AG20443 (cell line): Measurements from ENCODE around the gene WDR13.
"Not testable (repeated sequence)": the region's sequence is repeated elsewhere in the genome, so short reads cannot be mapped to it uniquely, and the experiment has no call there.

Source experiments
- DNase-seq: peaks from one replicate; pipeline ENCODE4 v3.0.0; 2012; ENCODE audit warnings: low spot score, mixed read lengths

Gene WDR13

GRCh38 chrX:48595929-48596328, 1.4 kb upstream of the WDR13 start:
- no peak for DNase-seq

DNA sequence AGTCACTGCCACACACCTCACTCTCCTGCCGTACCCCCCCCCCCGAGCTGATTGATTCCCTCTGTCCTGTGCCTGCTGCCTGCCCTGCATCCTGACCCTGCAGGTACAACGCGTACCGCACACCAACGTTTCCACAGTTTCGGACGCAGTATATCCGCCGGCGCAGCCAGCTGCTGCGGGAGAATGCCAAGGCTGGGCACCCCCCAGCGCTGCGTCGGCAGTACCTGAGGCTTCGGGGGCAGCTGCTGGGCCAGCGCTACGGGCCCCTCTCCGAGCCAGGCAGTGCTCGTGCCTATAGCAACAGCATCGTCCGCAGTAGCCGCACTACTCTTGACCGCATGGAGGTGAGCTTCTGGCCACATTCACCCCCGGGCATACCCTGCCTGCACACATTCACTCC, 1.3 kb downstream of the WDR13 start:
- DNase-seq, result no peak

GRCh38 chrX:48599341-48599740, 2.0 kb downstream of the WDR13 start:
- DNase-seq, result no peak

DNA sequence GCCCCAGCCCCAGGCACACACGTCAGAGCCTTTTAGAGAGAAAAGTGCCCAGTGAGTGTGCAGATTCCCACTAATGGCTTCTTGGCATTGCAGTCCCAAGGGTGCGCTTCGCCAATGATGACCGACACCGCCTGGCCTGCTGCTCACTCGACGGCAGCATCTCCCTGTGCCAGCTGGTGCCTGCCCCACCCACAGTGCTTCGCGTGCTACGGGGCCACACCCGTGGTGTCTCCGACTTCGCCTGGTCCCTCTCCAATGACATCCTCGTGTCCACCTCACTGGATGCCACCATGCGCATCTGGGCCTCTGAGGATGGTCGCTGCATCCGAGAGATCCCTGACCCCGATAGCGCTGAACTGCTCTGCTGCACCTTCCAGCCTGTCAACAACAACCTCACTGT, 2.9 kb downstream of the WDR13 start:
- no peak for DNase-seq

DNA sequence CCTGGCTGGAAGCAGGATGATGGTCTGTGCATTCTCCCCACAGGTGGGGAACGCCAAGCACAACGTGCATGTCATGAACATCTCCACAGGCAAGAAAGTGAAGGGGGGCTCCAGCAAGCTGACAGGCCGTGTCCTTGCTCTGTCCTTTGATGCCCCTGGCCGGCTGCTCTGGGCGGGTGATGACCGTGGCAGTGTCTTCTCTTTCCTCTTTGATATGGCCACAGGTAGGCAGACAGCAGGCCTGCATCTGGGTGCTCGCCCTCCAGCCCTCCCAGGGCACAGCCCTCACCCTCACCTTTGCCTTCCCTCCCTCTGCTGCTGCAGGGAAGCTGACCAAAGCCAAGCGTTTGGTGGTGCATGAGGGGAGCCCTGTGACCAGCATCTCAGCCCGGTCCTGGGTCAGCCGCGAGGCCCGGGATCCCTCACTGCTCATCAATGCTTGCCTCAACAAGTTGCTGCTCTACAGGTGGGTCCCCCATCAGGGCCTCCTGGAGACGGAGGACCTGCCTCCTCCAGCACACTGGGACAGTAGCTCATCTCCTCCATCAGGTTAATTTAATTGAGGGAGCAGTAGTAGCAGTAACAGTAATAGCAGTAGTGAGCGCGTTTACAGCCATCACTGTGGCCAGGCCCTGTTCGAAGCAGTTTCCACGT, 4.6 kb downstream of the WDR13 start:
- no peak for DNase-seq

DNA sequence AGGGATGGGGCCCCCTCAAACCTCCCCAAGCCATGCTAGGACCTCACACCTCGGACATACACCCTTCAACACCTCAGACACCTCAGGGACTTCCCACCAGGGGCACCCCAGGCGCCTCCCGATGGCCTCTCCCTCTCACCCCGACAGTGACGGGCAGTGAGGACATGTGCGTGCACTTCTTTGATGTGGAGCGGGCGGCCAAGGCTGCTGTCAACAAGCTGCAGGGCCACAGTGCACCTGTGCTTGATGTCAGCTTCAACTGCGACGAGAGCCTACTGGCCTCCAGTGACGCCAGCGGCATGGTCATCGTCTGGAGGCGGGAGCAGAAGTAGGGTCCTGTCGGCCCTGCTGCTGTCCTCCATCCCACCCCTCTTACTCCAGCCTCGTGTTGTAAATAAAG, 7.4 kb downstream of the WDR13 start:
- DNase-seq, result no peak

DNA sequence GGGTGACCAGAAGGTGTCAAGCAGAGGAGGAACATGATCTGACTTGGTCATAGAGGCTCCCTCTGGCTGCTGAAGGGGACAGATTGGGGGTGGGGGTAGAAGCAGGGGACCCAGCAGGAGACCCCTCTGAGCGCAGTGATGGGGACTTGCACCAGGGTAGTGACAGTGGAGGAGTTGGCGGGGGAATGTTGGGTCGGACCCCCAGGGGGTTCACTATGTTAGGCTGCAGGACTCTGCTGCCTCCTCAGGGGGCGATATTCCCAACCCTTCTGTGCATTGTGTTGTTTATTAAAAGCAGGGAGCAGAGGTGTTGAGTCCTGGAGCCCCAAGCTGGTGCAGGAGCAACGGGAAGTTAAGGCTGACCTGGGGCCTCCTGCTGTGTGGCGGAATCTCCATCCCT, 8.8 kb downstream of the WDR13 start:
- DNase-seq, result no peak

DNA sequence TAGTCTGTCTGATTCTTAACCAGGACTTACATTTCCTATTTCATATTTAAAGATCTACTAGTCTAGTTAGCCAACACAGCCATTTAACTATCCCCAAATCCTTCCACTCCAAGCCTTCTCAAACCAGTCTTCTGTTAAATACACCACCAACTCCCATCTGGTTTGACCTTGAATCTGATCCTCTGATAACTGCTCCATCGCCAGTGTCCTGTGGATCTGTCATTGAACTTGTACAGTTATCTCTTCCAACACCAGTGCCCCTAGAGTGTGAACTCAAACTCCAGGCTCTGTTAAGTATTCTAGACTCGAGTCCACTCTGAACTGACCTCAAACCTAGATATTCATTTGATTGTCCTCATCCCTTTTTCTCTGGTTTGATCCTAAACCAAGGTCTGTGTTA, 14.4 kb downstream of the WDR13 start:
- DNase-seq, result no peak

- peak; percentile 24 for DNase-seq
Measured at GRCh38 chrX:48613502-48614160, 16.3 kb downstream of the WDR13 start.

GRCh38 chrX:48616576-48616975, 19.3 kb downstream of the WDR13 start:
- no peak for DNase-seq

DNA sequence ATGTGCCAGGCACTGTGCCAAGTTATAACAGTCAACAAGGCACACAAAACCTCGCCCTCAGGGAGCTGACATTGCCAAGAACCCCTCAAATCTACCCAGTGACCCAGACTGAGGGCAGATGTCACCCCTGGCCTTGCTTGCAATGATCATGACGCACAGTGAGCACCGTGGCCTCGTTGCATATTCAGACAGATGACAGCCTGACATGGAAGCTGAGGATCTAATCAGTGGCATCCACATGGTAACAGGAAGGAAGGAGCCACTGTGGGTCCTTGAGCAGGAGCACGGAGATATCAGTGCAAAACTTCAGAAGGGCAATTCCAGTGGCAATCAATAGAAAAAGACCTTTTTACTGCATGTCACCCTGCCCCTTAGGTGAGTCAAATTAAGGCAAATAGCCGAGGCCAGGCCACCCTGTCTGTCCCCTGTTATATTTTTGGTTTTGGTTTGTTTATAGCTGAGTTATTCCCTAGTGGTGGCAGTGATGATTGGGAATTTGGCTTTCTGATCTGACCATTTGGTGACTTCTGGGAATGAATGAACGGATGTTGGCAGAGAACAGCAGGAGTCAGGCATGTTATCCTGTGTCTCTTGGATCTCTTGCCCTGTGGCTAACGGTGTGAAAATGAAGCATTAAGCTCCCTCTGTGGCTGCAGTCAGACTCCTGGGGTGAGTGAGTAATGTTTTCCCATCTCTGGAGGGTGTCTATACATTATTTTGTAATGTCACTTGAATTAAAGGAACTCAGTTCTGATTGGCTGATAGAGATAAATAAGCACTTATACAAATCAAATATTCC, 20.4 kb downstream of the WDR13 start:
- DNase-seq, result no peak

DNA sequence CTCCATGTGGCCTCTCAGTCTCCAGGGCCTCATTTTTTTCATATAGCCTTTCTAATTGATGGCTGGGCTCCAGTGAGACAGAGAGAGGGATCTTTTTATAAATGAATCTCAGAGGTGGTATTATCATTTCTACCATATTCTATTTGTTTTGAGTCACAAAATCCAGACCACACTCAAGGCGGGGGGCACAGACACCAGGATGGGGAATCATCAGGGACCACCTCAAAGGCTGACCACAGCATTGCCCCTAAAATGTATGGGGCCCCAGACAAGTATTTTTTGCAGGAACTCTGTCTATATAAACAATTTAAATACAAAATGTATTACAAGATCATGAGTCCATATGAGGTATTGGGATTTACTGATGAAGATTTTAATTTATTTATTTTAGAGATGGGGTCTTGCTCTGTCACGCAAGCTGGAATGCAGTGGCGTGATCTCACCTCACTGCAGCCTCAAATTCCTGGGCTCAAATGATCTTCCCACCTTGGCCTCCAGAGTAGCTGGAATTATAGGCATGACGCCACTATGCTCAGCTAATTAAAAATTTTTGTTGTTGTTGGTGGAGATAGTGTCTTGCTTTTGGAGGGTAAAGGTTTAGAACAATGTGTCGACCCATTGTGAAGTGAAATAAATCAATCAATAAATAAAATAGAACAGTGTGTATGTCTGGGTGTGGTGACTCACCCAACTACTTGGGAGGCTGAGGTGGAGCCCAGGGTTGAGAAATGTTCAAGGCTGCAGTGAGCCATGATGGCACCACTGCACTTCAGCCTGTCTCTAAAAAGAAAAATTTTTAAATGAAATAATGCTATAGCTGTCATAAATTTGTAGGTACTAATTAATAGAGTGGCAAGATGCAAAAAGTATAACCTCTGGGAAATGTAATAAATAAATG, 29.4 kb downstream of the WDR13 start:
- DNase-seq, result no peak

- DNase-seq, result peak; percentile 89
Measured at GRCh38 chrX:48631376-48632090, 34.2 kb downstream of the WDR13 start.

- no peak for DNase-seq
Measured at GRCh38 chrX:48632207-48632606, 34.9 kb downstream of the WDR13 start.

DNA sequence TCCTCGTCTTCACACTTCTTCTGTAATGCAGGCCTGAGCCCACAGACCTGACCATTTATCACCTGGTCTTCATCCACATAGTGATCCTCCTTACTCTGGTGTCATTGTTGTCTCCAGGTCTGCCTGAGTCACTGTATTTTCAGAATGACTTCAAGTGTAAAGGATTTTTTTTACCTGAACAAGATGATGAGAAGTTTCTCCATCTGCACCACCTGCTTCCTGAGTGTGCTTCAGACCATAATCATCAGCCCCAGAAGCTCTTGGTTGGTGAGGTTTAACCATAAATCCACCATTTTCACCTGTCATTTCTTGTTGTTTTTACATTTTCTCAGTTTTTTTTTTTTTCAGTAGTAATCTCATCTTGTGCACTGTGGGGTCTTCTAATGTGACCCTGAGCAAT, 39.0 kb downstream of the WDR13 start:
- DNase-seq, result no peak

GRCh38 chrX:48636776-48637175, 39.5 kb downstream of the WDR13 start:
- no peak for DNase-seq

GRCh38 chrX:48645669-48646068, 48.4 kb downstream of the WDR13 start:
- DNase-seq, result no peak

GRCh38 chrX:48648336-48648751, 51.1 kb downstream of the WDR13 start:
- DNase-seq, result peak; percentile 54

DNA sequence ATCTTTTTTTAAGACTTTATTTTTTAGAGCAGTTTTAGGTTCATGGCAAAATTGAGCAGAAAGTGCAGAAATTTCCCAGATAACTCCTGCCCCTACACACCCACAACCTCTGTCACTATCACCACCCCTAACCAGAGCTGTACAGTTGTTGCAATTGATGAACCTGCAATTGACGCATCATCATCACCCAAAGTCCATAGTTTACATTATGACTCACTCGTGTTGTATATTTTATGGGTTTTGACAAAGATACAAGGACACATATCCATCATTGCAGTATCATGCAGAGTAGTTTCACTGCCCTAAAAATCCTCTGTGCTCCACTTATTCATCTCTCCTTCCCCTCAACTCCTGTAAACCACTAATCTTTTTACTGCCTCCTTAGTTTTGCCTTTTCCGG, 51.8 kb downstream of the WDR13 start:
- DNase-seq, result no peak

- DNase-seq, result not testable (repeated sequence)
Measured at GRCh38 chrX:48652055-48652579, 54.8 kb downstream of the WDR13 start.

DNA sequence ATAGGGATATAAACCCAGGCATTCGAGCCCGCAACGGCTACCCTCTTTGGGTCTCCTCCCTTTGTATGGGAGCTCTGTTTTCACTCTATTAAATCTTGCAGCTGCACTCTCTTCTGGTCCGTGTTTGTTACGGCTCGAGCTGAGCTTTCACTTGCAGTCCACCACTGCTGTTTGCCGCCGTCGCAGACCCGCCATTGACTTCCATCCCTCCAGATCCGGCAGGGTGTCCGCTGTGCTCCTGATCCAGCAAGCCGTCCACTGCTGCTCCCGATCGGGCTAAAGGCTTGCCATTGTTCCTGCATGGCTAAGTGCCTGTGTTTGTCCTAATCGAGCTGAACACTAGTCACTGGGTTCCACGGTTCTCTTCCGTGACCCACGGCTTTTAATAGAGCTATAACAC, 57.5 kb downstream of the WDR13 start:
- not testable (repeated sequence) for DNase-seq
